GM13977 (cell line): ENCODE measurements around the gene UBE2L3.
"Not testable (repeated sequence)": the region's sequence is repeated elsewhere in the genome, so short reads cannot be mapped to it uniquely, and the experiment has no call there.

Experiments
- DNase-seq: peaks from one replicate; pipeline ENCODE4 v3.0.0; 2012; ENCODE audit warnings: low spot score
- CTCF ChIP-seq: IDR thresholded peaks from 2 replicates; pipeline ENCODE4 v1.5.1; 2012; ENCODE audit warnings: mild to moderate bottlenecking, control low read depth; ENCODE audit not compliant: insufficient read depth; ENCODE audit errors: extremely low read depth, missing control alignments
- in situ Hi-C: fragments of 300-500 bp; cut with MboI; formaldehyde crosslinking; loops from one replicate; pipeline ENCODE4 v1.12.0; 2022; ENCODE audit warnings: low sequenced_read_pairs, low pct_unique_long_range_greater_than_20kb, mixed read lengths, inconsistent platforms; ENCODE audit not compliant: unreplicated experiment

Gene UBE2L3

GRCh38 chr22:21605887-21606564, 38.5 kb downstream of the UBE2L3 start:
- no peak for TF ChIP-seq CTCF
- no peak for DNase-seq
- in situ Hi-C loops: no loop called here

- in situ Hi-C loops: no loop called here
- TF ChIP-seq CTCF: no peak
Observed at GRCh38 chr22:21606775-21607174, 39.3 kb downstream of the UBE2L3 start.

GRCh38 chr22:21609556-21610157, 42.1 kb downstream of the UBE2L3 start:
- DNase-seq, in situ Hi-C loops: not testable (repeated sequence)

More at GRCh38 chr22:21606775-21607174, 39.3 kb downstream of the UBE2L3 start:
- no peak for DNase-seq

GRCh38 chr22:21611210-21611977, 43.9 kb downstream of the UBE2L3 start:
- TF ChIP-seq CTCF: no peak
- no peak for DNase-seq
- in situ Hi-C loops: no loop called here

- TF ChIP-seq CTCF: no peak
- DNase-seq: no peak
- in situ Hi-C loops: no loop called here
Observed at GRCh38 chr22:21612858-21613257, 45.3 kb downstream of the UBE2L3 start.

- DNase-seq: no peak
- in situ Hi-C loops: no loop called here
- no peak for TF ChIP-seq CTCF
Observed at GRCh38 chr22:21613553-21614233, 46.2 kb downstream of the UBE2L3 start.
